GM18867 (cell line): ENCODE results near the gene ING4.

Source experiments
- ATAC-seq: cut with Tn5 transposase; IDR thresholded peaks from one replicate; pipeline ENCODE4 v1.9.1; 2021; ENCODE audit warnings: mild to moderate bottlenecking, moderate library complexity; ENCODE audit not compliant: unreplicated experiment

ING4 gene

GRCh38 chr12:6608592-6609281 is 54.2 kb downstream of the ING4 start:
- no peak for ATAC-seq

DNA sequence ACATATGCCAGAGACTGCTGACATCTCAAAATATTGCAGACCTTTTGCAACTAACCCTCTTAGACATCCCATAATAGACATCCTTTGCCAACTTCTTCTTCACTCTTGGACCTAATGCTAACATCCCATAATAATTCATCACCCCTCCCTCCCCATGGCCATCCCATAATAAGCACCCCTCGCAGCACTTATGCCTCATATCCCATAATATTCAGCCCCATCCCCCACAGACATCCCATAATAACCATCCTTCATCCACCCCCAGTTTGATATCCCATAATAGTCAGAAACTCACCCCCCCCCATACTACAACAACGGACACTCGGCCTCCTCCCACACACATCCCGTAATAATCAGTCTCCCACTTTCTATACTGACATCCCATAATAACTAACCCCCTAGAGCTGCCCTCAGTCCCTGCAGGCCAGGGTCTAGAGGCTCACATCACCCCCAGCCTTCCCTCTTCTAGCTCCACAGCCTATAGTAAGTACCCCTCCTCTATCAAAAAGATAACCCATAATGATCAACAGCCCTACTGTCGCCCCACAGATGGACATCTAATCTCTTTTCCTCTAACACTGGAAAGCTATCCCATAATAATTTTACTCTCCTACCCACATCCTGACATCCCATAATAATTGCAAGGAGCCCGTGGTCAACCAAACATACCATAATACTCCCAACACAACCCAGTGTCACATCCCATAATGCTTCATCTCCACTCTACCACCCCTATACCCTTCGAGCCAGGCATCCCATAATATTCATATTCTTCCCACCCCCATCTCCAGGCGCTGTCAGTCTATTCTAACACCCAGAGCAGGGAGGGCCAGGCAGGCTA is 54.9 kb downstream of the ING4 start:
- peak; percentile 30 for ATAC-seq

DNA sequence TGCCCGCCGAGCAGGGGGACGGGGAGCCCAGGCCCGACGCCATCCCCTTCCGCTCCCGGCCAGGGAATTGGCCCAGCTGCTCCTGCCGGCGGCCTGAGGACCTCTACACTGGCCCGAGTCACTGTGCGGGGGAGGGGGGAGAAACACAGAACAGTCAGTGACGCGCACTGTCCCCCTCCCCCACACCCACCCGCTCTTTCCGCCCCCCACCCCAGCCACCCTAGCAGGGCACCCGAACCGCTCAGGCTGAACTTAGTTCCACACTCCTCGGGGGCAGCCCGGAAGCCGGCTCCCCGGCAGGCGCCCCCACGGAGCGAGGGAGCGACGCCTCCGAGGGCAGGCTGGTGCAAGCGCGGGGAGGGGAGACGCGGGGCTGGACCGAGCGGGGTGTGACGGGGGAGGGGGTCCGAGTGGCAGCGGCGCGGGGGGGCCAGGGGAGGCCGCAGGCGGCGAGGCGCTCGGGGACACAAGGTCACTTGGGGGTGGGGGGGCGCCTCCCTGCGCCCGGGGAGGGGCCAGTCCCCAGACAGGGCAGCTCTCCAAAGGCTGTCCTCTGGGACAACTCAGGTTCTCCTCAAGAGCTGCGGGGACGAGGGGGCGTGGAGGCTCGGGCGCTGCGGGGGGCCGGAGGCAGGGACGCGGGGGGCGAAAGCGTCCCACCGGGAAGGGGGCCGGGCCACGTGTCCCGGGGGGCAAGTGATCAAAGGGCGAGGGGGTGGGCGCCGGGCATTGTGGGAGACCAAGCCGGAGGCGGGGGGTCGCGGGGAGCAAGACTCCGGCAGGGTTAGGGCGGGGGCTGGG is 56.4 kb downstream of the ING4 start:
- ATAC-seq = no peak

DNA sequence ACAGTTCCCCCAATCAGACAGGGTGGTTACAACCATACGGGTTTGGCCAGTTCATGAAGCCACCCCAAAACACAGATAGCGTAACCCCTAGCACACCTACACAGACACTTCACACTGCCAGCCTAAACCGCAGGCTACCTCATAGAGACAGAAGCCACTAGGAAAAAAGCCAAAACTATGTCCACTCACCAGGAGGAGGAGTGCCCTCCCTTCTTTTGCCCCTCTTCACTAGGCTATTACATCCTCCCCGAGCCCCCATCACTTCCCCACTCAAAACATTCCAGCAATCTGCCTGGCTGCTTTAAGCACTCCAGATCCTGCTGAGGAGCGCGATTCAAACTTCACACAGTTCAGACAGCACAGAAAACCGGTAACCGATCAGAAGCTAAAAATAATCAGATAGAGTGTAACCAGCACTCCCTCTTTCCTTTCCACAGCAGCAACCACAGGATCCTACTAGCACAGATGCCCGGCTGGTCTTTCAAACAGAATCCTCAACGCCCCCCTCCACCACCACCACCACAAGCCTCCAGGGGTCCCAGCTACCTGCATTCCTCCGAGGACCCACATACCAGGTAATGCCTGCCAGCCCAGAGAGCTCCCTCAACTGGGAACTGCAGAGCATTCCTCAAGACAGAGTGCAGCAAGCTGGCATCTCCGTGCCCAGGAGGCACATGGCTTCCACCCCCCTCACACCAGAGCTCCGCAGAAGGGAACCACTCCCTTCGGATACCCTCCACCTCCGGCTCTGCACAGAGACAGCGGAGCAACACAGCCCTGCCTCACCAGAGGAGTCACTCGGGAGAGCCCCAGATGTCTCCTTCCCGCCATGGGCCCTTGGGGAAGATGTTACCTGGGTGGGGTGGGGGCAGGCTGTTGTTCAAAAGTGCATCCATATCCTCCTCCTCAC is 57.2 kb downstream of the ING4 start:
- no peak for ATAC-seq

- no peak for ATAC-seq
These were observed 58.5 kb downstream of the ING4 start for GRCh38 chr12:6604259-6605029.

GRCh38 chr12:6603095-6603567 is 59.8 kb downstream of the ING4 start:
- ATAC-seq = no peak

DNA sequence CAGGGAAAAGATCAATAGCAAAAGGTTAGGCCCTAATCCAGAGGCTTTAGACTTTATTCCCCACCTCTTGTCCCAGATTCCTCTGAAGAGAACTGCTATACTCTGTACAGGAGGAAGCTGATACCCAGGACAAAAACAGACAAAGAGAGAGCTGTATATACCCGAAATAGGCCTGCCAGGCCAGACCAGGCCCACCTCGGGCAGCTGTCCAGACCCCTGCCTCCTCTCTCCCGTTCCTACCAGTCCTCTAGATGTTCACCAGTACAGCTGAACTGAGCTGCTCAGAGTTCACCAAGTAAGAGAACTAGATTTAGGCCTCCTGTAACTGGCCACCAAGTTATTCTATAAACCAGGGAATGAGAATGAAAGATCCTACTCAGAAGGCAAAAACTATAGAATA is 60.4 kb downstream of the ING4 start:
- no peak for ATAC-seq
